Ovary (tissue), 3 donors: ENCODE measurements around the gene SAG.

ENCODE experiments used
- CTCF ChIP-seq, 3 donors: fragments of 450-650 bp in 2 of 3; fragments of 200-600 bp in 1 of 3; IDR thresholded peaks; one replicate each; pipeline versions ENCODE4 v1.5.1 to v1.8.0; 2016 to 2022; ENCODE audit warnings: antibody characterized with exemption in 3 of 3, mild to moderate bottlenecking in 1 of 3
- EP300 ChIP-seq: sonication (generic); formaldehyde crosslinking; IDR thresholded peaks from one replicate; pipeline ENCODE4 v1.6.1; 2017; ENCODE audit warnings: antibody characterized with exemption
- POLR2A ChIP-seq: fragments of 450-650 bp; IDR thresholded peaks from one replicate; pipeline ENCODE4 v1.6.1; 2017; ENCODE audit warnings: antibody characterized with exemption, mild to moderate bottlenecking, moderate library complexity
- donor health status: DM: no; HTN: no; CAD: no.

GRCh38 chr2:233387667-233388528 is 80.3 kb downstream of the SAG start:
- TF ChIP-seq EP300 (no peak), CTCF (IDR thresholded peaks at IDR 0.05) (peak in 1 of 3 donors; percentile 28), POLR2A (peak; percentile 50)
